Glutamatergic neuron (in vitro differentiated cells): ENCODE measurements around the gene MAST4. TPM values are rescaled to one million over a fixed set of nuclear protein-coding genes. Genes with fewer than 3 reads are reported as not detected.

ENCODE experiments used
- DNase-seq: peaks from one replicate; pipeline ENCODE4 v3.0.0; 2022
- H3K27ac Mint-ChIP-seq: one replicate; pipeline ENCODE4 v1.8.0; 2020; ENCODE audit warnings: mild to moderate bottlenecking, mixed read lengths, inconsistent platforms; ENCODE audit not compliant: unreplicated experiment
- H3K27me3 Mint-ChIP-seq: one replicate; pipeline ENCODE4 v1.8.0; 2020; ENCODE audit warnings: mild to moderate bottlenecking, moderate library complexity, mixed read lengths, inconsistent platforms; ENCODE audit not compliant: unreplicated experiment
- H3K36me3 Mint-ChIP-seq: one replicate; pipeline ENCODE4 v1.8.0; 2020; ENCODE audit warnings: mild to moderate bottlenecking, mixed read lengths, inconsistent platforms; ENCODE audit not compliant: unreplicated experiment
- H3K4me1 Mint-ChIP-seq: one replicate; pipeline ENCODE4 v1.8.0; 2020; ENCODE audit warnings: mild to moderate bottlenecking, low read depth, mixed read lengths, inconsistent platforms; ENCODE audit not compliant: unreplicated experiment
- H3K4me3 Mint-ChIP-seq: one replicate; pipeline ENCODE4 v1.8.0; 2020; ENCODE audit warnings: mild to moderate bottlenecking, mixed read lengths, inconsistent platforms; ENCODE audit not compliant: unreplicated experiment
- H3K9me3 Mint-ChIP-seq: one replicate; pipeline ENCODE4 v1.8.0; 2020; ENCODE audit warnings: mild to moderate bottlenecking, moderate library complexity, mixed read lengths, inconsistent platforms; ENCODE audit not compliant: unreplicated experiment
- CTCF ChIP-seq: fragments of 200-600 bp; sonication (generic); IDR thresholded peaks from one replicate; pipeline ENCODE4 v1.5.0; 2021; ENCODE audit not compliant: partially characterized antibody, unreplicated experiment
- total RNA-seq: library from RNA; stranded (reverse); fragmentation: NEBNext Ultra II Directional; extraction: Animal tissue kit (Norgen Biotek cat#: 25700); gene quantifications from one replicate; pipeline ENCODE4 v1.2.1, GENCODE V29; 2021; ENCODE audit not compliant: unreplicated experiment

The MAST4 gene
- total RNA-seq, 1 donor from 2014 or later = 11.5 TPM

- peaks cover 7% of the 10 kb centered on the region for H3K27me3 Mint-ChIP-seq
- no peaks in the 10 kb centered on the region for H3K36me3 Mint-ChIP-seq
- peak; percentile 78 for DNase-seq
- H3K4me3 Mint-ChIP-seq = peak overlapping the region; percentile 72
- H3K27ac Mint-ChIP-seq = peak overlapping the region; percentile 94
- H3K9me3 Mint-ChIP-seq = peaks cover 7% of the 10 kb centered on the region
- TF ChIP-seq CTCF = no peak
- H3K4me1 Mint-ChIP-seq = peaks cover 56% of the 10 kb centered on the region
Observed at GRCh38 chr5:66769839-66770617, 173.8 kb downstream of the MAST4 start.

- peaks cover 4% of the 10 kb centered on the region for H3K36me3 Mint-ChIP-seq
- no peak for TF ChIP-seq CTCF
- H3K4me1 Mint-ChIP-seq = peaks cover 18% of the 10 kb centered on the region
- no peak overlapping the region for H3K27ac Mint-ChIP-seq
- no peak overlapping the region for H3K4me3 Mint-ChIP-seq
- no peak for DNase-seq
- H3K9me3 Mint-ChIP-seq = peaks cover 4% of the 10 kb centered on the region
- H3K27me3 Mint-ChIP-seq = peaks cover 2% of the 10 kb centered on the region
Observed at GRCh38 chr5:66777868-66778267, 181.7 kb downstream of the MAST4 start.

- H3K36me3 Mint-ChIP-seq = peaks cover 4% of the 10 kb centered on the region
- H3K27ac Mint-ChIP-seq = no peak overlapping the region
- peaks cover 4% of the 10 kb centered on the region for H3K9me3 Mint-ChIP-seq
- no peak overlapping the region for H3K4me3 Mint-ChIP-seq
- no peak for TF ChIP-seq CTCF
- DNase-seq = no peak
- peaks cover 2% of the 10 kb centered on the region for H3K27me3 Mint-ChIP-seq
- H3K4me1 Mint-ChIP-seq = peaks cover 14% of the 10 kb centered on the region
Observed at GRCh38 chr5:66779528-66779927, 183.3 kb downstream of the MAST4 start.

- TF ChIP-seq CTCF = no peak
- peaks cover 8% of the 10 kb centered on the region for H3K4me1 Mint-ChIP-seq
- no peak overlapping the region for H3K4me3 Mint-ChIP-seq
- DNase-seq = no peak
- H3K9me3 Mint-ChIP-seq = peaks cover 2% of the 10 kb centered on the region
- H3K27ac Mint-ChIP-seq = no peak overlapping the region
- H3K36me3 Mint-ChIP-seq = no peaks in the 10 kb centered on the region
- H3K27me3 Mint-ChIP-seq = no peaks in the 10 kb centered on the region
Observed at GRCh38 chr5:66788556-66788955, 192.4 kb downstream of the MAST4 start.

- no peak for TF ChIP-seq CTCF
- Mint-ChIP-seq H3K4me3 (no peak overlapping the region), H3K27me3 (peaks cover 1% of the 10 kb centered on the region), H3K27ac (no peak overlapping the region), H3K36me3 (no peaks in the 10 kb centered on the region), H3K4me1 (peaks cover 8% of the 10 kb centered on the region), H3K9me3 (peaks cover 2% of the 10 kb centered on the region)
- no peak for DNase-seq
Observed at GRCh38 chr5:66789434-66789833, 193.2 kb downstream of the MAST4 start.
